ENCODE data around the gene ACOX3. TPM values are rescaled to one million over a fixed set of nuclear protein-coding genes. Genes with fewer than 3 reads are reported as not detected.
"Not testable (repeated sequence)": the region's sequence is repeated elsewhere in the genome, so short reads cannot be mapped to it uniquely, and the experiment has no call there.

Gene ACOX3
- polyA plus RNA-seq, 3 donors = 3.8 to 16.8 (median 13.3) TPM

- Mint-ChIP-seq H3K4me3 (no peak overlapping the region), H3K27ac (no peak overlapping the region)
- H3K36me3 ChIP-seq (replicated peaks in 1 of 2; ENCODE audit: control insufficient read depth in 1 of 2, insufficient read depth in 2 of 2, low read length in 2 of 2) = peaks cover 32 to 64% of the 10 kb centered on the region in 2 donors
Observed at GRCh38 chr4:8387194-8387593, 53.3 kb downstream of the ACOX3 start.

GRCh38 chr4:8386731-8387130 lies 53.8 kb downstream of the ACOX3 start:
- DNase-seq = no peak
- TF ChIP-seq CTCF (IDR thresholded peaks at IDR 0.05) = no peak
- Histone ChIP-seq H3K4me3 (replicated peaks in 1 of 3; ENCODE audit: low read depth in 2 of 3, low read length in 3 of 3) (no peak overlapping the region), H4K20me1 (ENCODE audit: insufficient read depth, low read length) (no peaks in the 10 kb centered on the region), H3K27ac (ENCODE audit: low read depth in 1 of 2, low read length in 2 of 2) (no peak overlapping the region), H3K4me2 (replicated peaks; ENCODE audit: extremely low read depth, low read length, poor library complexity, severe bottlenecking) (no peak overlapping the region), H2AFZ (ENCODE audit: insufficient read depth, low read depth, low read length, poor library complexity, severe bottlenecking) (no peak overlapping the region), H3K9ac (ENCODE audit: insufficient read depth, low read length, poor library complexity, severe bottlenecking) (no peak overlapping the region), H3K4me1 (ENCODE audit: control insufficient read depth in 1 of 2, insufficient read depth in 2 of 2, low read length in 2 of 2) (no peaks in the 10 kb centered on the region), H3K9me3 (replicated peaks in 1 of 2; ENCODE audit: control insufficient read depth in 1 of 2, insufficient read depth in 1 of 2, low read length in 2 of 2) (no peaks in the 10 kb centered on the region), H3K79me2 (ENCODE audit: insufficient read depth, low read length) (no peaks in the 10 kb centered on the region), H3K36me3 (replicated peaks in 1 of 2; ENCODE audit: control insufficient read depth in 1 of 2, insufficient read depth in 2 of 2, low read length in 2 of 2) (peaks cover 28 to 59% of the 10 kb centered on the region in 2 donors), H3K27me3 (ENCODE audit: control insufficient read depth in 2 of 2, insufficient read depth in 2 of 2, low read length in 2 of 2) (no peaks in the 10 kb centered on the region)
- 97% methylated on average over 24 of the region's 24 CpGs for WGBS (ENCODE audit: insufficient coverage)
- Mint-ChIP-seq H3K27ac (peak overlapping the region in 1 of 7 donors; percentile 23), H3K36me3 (peaks cover 47 to 68% of the 10 kb centered on the region in 2 donors), H3K4me3 (no peak overlapping the region), H3K9me3 (peaks cover 0 to 2% (median 0%) of the 10 kb centered on the region in 7 donors), H3K27me3 (ENCODE audit: low read depth in 3 of 3) (peaks cover 0 to 2% (median 0%) of the 10 kb centered on the region in 3 donors), H3K4me1 (no peaks in the 10 kb centered on the region)
- intact Hi-C loops (cut with micrococcal nuclease) = no loop called here

More at GRCh38 chr4:8387194-8387593, 53.3 kb downstream of the ACOX3 start:
- peaks cover 52 to 72% of the 10 kb centered on the region in 2 donors for H3K36me3 Mint-ChIP-seq
- Histone ChIP-seq H3K27ac (ENCODE audit: low read depth in 1 of 2, low read length in 2 of 2) (no peak overlapping the region), H3K79me2 (ENCODE audit: insufficient read depth, low read length) (no peaks in the 10 kb centered on the region), H3K4me3 (replicated peaks in 1 of 3; ENCODE audit: low read depth in 2 of 3, low read length in 3 of 3) (no peak overlapping the region), H3K4me1 (ENCODE audit: control insufficient read depth in 1 of 2, insufficient read depth in 2 of 2, low read length in 2 of 2) (no peaks in the 10 kb centered on the region), H3K9ac (ENCODE audit: insufficient read depth, low read length, poor library complexity, severe bottlenecking) (no peak overlapping the region), H2AFZ (ENCODE audit: insufficient read depth, low read depth, low read length, poor library complexity, severe bottlenecking) (no peak overlapping the region), H4K20me1 (ENCODE audit: insufficient read depth, low read length) (no peaks in the 10 kb centered on the region), H3K4me2 (replicated peaks; ENCODE audit: extremely low read depth, low read length, poor library complexity, severe bottlenecking) (no peak overlapping the region), H3K27me3 (ENCODE audit: control insufficient read depth in 2 of 2, insufficient read depth in 2 of 2, low read length in 2 of 2) (no peaks in the 10 kb centered on the region), H3K9me3 (replicated peaks in 1 of 2; ENCODE audit: control insufficient read depth in 1 of 2, insufficient read depth in 1 of 2, low read length in 2 of 2) (no peaks in the 10 kb centered on the region)
- H3K27me3 Mint-ChIP-seq (ENCODE audit: low read depth in 3 of 3) = peaks cover 0 to 2% (median 0%) of the 10 kb centered on the region in 3 donors
- intact Hi-C loops (cut with micrococcal nuclease) = no loop called here
- H3K9me3 Mint-ChIP-seq = peaks cover 0 to 2% (median 0%) of the 10 kb centered on the region in 7 donors
- no peaks in the 10 kb centered on the region for H3K4me1 Mint-ChIP-seq
- 97% methylated on average over 17 of the region's 22 CpGs for WGBS (ENCODE audit: insufficient coverage)
- no peak for DNase-seq
- TF ChIP-seq CTCF (IDR thresholded peaks at IDR 0.05) = no peak

- H3K4me1 Mint-ChIP-seq; H3K27me3 ChIP-seq (ENCODE audit: control insufficient read depth in 2 of 2, insufficient read depth in 2 of 2, low read length in 2 of 2); H3K27me3 Mint-ChIP-seq (ENCODE audit: low read depth in 3 of 3); H3K4me3 Mint-ChIP-seq; H3K9me3 Mint-ChIP-seq; H3K79me2 ChIP-seq (ENCODE audit: insufficient read depth, low read length); intact Hi-C loops (cut with micrococcal nuclease); H3K4me3 ChIP-seq (replicated peaks in 1 of 3; ENCODE audit: low read depth in 2 of 3, low read length in 3 of 3); H3K9me3 ChIP-seq (replicated peaks in 1 of 2; ENCODE audit: control insufficient read depth in 1 of 2, insufficient read depth in 1 of 2, low read length in 2 of 2); H2AFZ ChIP-seq (ENCODE audit: insufficient read depth, low read depth, low read length, poor library complexity, severe bottlenecking); H3K4me2 ChIP-seq (replicated peaks; ENCODE audit: extremely low read depth, low read length, poor library complexity, severe bottlenecking); H3K4me1 ChIP-seq (ENCODE audit: control insufficient read depth in 1 of 2, insufficient read depth in 2 of 2, low read length in 2 of 2); H4K20me1 ChIP-seq (ENCODE audit: insufficient read depth, low read length); DNase-seq; H3K27ac ChIP-seq (ENCODE audit: low read depth in 1 of 2, low read length in 2 of 2); H3K9ac ChIP-seq (ENCODE audit: insufficient read depth, low read length, poor library complexity, severe bottlenecking): not testable (repeated sequence)
- peak overlapping the region in 1 of 7 donors; percentile 41 for H3K27ac Mint-ChIP-seq
- H3K36me3 ChIP-seq (replicated peaks in 1 of 2; ENCODE audit: control insufficient read depth in 1 of 2, insufficient read depth in 2 of 2, low read length in 2 of 2) = peaks cover 27 to 53% of the 10 kb centered on the region in 2 donors
- WGBS (ENCODE audit: insufficient coverage) = 97% methylated on average over 10 of the region's 13 CpGs
- H3K36me3 Mint-ChIP-seq = peaks cover 46 to 68% of the 10 kb centered on the region in 2 donors
Observed at GRCh38 chr4:8386131-8386530, 54.4 kb downstream of the ACOX3 start.
